OCI-LY7 (cell line): ENCODE results near the gene ODC1. TPM values are rescaled to one million over a fixed set of nuclear protein-coding genes. Genes with fewer than 3 reads are reported as not detected.

Experiments used
- BruUV-seq: library from RNA; stranded (reverse); fragments of 400-500 nt; replicated peaks from 2 replicates; lab custom pipeline; 2021; lab: Mats Ljungman, UMichigan
- CTCF ChIA-PET: fragments of 300-600 bp; sonication (Branson Sonifier 250); formaldehyde crosslinking; loops from one replicate; lab custom pipeline; 2022; ENCODE audit warnings: antibody characterized with exemption; ENCODE audit not compliant: unreplicated experiment; lab: Charles Lee
- POLR2A ChIA-PET: fragments of 300-600 bp; sonication (Branson Sonifier 250); formaldehyde crosslinking; loops from one replicate; lab custom pipeline; 2022; ENCODE audit warnings: antibody characterized with exemption; lab: Charles Lee
- DNase-seq: peaks from one replicate; pipeline ENCODE4 v3.0.0-alpha.2; 2015; ENCODE audit warnings: low spot score
- H2AFZ ChIP-seq: fragments of 200-600 bp; sonication (generic), shearing (Covaris generic); 2 replicates; pipeline ENCODE4 v1.6.1; 2014; ENCODE audit warnings: mild to moderate bottlenecking, antibody characterized with exemption, low read length, moderate library complexity
- H3K27ac ChIP-seq: fragments of 200-600 bp; sonication (generic); 2 replicates; pipeline ENCODE4 v1.5.1; 2014; ENCODE audit warnings: mixed run types, low read depth, mild to moderate bottlenecking, moderate library complexity, low read length, inconsistent platforms; ENCODE audit not compliant: poor library complexity, severe bottlenecking
- H3K36me3 ChIP-seq: fragments of 200-600 bp; sonication (generic); 2 replicates; pipeline ENCODE4 v1.6.1; 2014; ENCODE audit warnings: mild to moderate bottlenecking, antibody characterized with exemption, low read length, moderate library complexity, mixed read lengths; ENCODE audit not compliant: insufficient read depth
- H3K4me1 ChIP-seq: fragments of 200-600 bp; sonication (generic); 2 replicates; pipeline ENCODE4 v1.5.1; 2014; ENCODE audit warnings: mild to moderate bottlenecking, low read length; ENCODE audit not compliant: insufficient read depth, poor library complexity, severe bottlenecking
- H3K4me2 ChIP-seq: fragments of 200-600 bp; sonication (generic); 2 replicates; pipeline ENCODE4 v1.6.1; 2014; ENCODE audit warnings: mild to moderate bottlenecking, low read length
- H3K4me3 ChIP-seq: fragments of 200-600 bp; sonication (generic); 2 replicates; pipeline ENCODE4 v1.5.1; 2014; ENCODE audit warnings: mild to moderate bottlenecking, low read depth, low read length; ENCODE audit not compliant: poor library complexity, severe bottlenecking
- H3K79me2 ChIP-seq: fragments of 200-600 bp; sonication (generic); 2 replicates; pipeline ENCODE4 v1.6.1; 2016; ENCODE audit warnings: low read depth, mild to moderate bottlenecking, low read length, moderate library complexity, mixed read lengths; ENCODE audit not compliant: insufficient read depth
- H3K9me2 ChIP-seq: fragments of 200-600 bp; sonication (generic); 2 replicates; pipeline ENCODE4 v1.6.1; 2016; ENCODE audit warnings: mild to moderate bottlenecking, low read length, mixed read lengths; ENCODE audit not compliant: insufficient read depth
- H3K9me3 ChIP-seq: fragments of 200-600 bp; sonication (generic); 2 replicates; pipeline ENCODE4 v1.6.1; 2014; ENCODE audit warnings: mild to moderate bottlenecking, mixed run types, low read length, mixed read lengths
- H4K20me1 ChIP-seq: fragments of 200-600 bp; sonication (generic); 2 replicates; pipeline ENCODE4 v1.6.1; 2014; ENCODE audit warnings: mild to moderate bottlenecking, antibody characterized with exemption, low read length, moderate library complexity, mixed read lengths; ENCODE audit not compliant: insufficient read depth
- CTCF ChIP-seq: fragments of 200-600 bp; sonication (generic); conservative IDR thresholded peaks from 2 replicates; pipeline ENCODE4 v1.5.1; 2014; ENCODE audit warnings: mild to moderate bottlenecking, antibody characterized with exemption, low read length, moderate library complexity, mixed read lengths
- EZH2phosphoT487 ChIP-seq: fragments of 200-600 bp; sonication (generic); IDR thresholded peaks from 2 replicates; pipeline ENCODE4 v1.6.1; 2018; ENCODE audit warnings: low read depth, borderline replicate concordance, mild to moderate bottlenecking, mixed run types, antibody characterized with exemption, low read length, moderate library complexity, mixed read lengths
- intact Hi-C: fragments of 100-400 bp; cut with micrococcal nuclease; formaldehyde crosslinking; loops from one replicate; pipeline ENCODE4 v1.10.0; 2022; ENCODE audit not compliant: unreplicated experiment
- total RNA-seq, 2 experiments: library from RNA; depleted of rRNA in 1 of 2; stranded (reverse); fragments of >200 nt in 1 of 2; shearing (Covaris generic) in 1 of 2; gene quantifications; 2 replicates each; pipeline ENCODE4 v1.2.3, GENCODE V29; 2014 to 2022

The ODC1 gene
- total RNA-seq, 2 experiments from 2014 or later, result 256 to 273 TPM

DNA sequence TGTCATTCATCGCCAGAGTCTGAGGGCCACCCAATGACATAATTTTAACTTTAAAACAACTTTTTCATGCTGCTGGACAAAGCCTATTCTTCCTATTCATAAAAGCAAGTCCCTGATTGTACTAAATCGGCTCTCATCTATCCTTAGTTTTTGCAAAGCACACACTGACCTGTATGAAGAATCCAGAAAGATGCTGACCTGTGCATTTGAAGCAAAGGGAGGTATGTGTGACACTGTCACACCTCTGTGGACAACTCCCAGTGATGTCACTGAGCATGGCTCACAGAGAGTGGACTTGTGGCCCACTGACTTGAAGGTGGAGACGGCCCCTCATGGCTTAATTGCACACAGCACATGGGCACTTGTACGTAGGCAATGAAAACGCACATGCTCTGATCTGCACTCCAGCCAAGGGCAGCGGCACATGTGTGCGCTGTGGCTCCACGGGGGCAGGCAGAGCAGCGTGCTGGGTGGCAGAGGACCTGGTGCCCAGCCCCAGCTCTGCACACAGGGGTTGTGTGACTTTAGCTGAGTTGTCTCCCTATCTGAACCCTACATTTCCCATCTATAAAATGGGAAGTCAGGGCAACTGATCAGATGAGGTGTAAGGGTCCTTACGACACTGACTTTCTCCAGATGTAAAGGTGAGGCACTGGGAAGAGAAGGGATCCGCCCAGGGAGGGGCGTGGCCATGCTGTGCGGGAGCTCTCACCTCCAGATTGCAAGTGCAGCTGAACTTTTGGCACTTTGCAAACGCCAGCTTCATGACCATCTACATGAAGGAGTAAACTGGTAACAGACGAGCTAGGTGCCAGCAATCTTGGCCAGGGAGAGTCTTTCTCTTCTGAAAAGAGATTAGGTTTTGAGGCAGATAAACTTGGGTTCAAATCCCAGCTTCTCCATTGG is 14.3 kb upstream of the ODC1 start:
- ChIA-PET POLR2A (interaction anchor here (0.5 kb wide), 1 partner anchor 182 kb away, joined by 3 read pairs; no protein-coding TSS in a partner anchor), CTCF (no interaction called here)
- Histone ChIP-seq H4K20me1 (no peaks in the 10 kb centered on the region), H2AFZ (no peak overlapping the region), H3K27ac (no peak overlapping the region), H3K4me3 (no peak overlapping the region), H3K4me2 (no peak overlapping the region), H3K79me2 (no peaks in the 10 kb centered on the region), H3K36me3 (no peaks in the 10 kb centered on the region), H3K9me2 (no peaks in the 10 kb centered on the region), H3K4me1 (no peaks in the 10 kb centered on the region), H3K9me3 (no peaks in the 10 kb centered on the region)
- TF ChIP-seq CTCF, result no peak
- TF ChIP-seq EZH2phosphoT487, result no peak
- intact Hi-C loops, result no loop called here
- no TSS peak for BruUV-seq
- no peak for DNase-seq

- CTCF ChIA-PET, result no interaction called here
- TF ChIP-seq CTCF (no peak), EZH2phosphoT487 (no peak)
- POLR2A ChIA-PET, result interaction anchor here (0.5 to 0.6 kb wide), 2 partner anchors 12 to 13 kb away, joined by 4 read pairs; no protein-coding TSS in a partner anchor
- H3K4me3 ChIP-seq, result no peak overlapping the region
- H3K79me2 ChIP-seq, result no peaks in the 10 kb centered on the region
- DNase-seq, result no peak
- H4K20me1 ChIP-seq, result no peaks in the 10 kb centered on the region
- no peak overlapping the region for H3K4me2 ChIP-seq
- intact Hi-C loops, result no loop called here
- H3K27ac ChIP-seq, result no peak overlapping the region
- no peaks in the 10 kb centered on the region for H3K4me1 ChIP-seq
- H3K9me3 ChIP-seq, result no peaks in the 10 kb centered on the region
- no TSS peak for BruUV-seq
- H3K36me3 ChIP-seq, result no peaks in the 10 kb centered on the region
- no peaks in the 10 kb centered on the region for H3K9me2 ChIP-seq
- no peak overlapping the region for H2AFZ ChIP-seq
These were observed 12.3 kb upstream of the ODC1 start for GRCh38 chr2:10460366-10460796.
